HepG2 (cell line): Measurements from ENCODE around the gene TADA1. TPM values are rescaled to one million over a fixed set of nuclear protein-coding genes. Genes with fewer than 3 reads are reported as not detected.
"Not testable (repeated sequence)": the region's sequence is repeated elsewhere in the genome, so short reads cannot be mapped to it uniquely, and the experiment has no call there.

ENCODE experiments used
- ATAC-seq: fragments of 200-7000 bp; cut with Tn5 transposase; 3 replicates; pipeline ENCODE4 v1.9.1; 2020; ENCODE audit warnings: mild to moderate bottlenecking, moderate library complexity
- BruUV-seq: library from RNA; stranded (reverse); fragments of 400-500 nt; replicated peaks from 2 replicates; lab custom pipeline; 2021; lab: Mats Ljungman, UMichigan
- CTCF ChIA-PET: fragments of 300-600 bp; formaldehyde crosslinking; extraction: SDS; loops from one replicate; lab custom pipeline; 2021; ENCODE audit warnings: low total read pairs, inconsistent platforms, low intra/inter-chr PET ratio; lab: Yijun Ruan, JAX
- POLR2A ChIA-PET: fragments of 350-600 bp; sonication (Branson Sonifier 250); formaldehyde crosslinking; loops from one replicate; lab custom pipeline; 2020; ENCODE audit warnings: antibody characterized with exemption, inconsistent platforms; lab: Yijun Ruan, JAX
- DNase-seq: peaks from one replicate; pipeline ENCODE4 v3.0.0-alpha.2; 2015; ENCODE audit warnings: low spot score
- FAIRE-seq: peaks from 3 replicates; lab custom pipeline; 2011; peaks lifted over from hg19 to GRCh38; lab: Jason Lieb, UNC
- H2AFZ ChIP-seq: one replicate; pipeline ENCODE4 v1.6.1; 2011; ENCODE audit warnings: low read length, inconsistent platforms
- H3K27ac ChIP-seq: fragments of 300-600 bp; 3 replicates; pipeline ENCODE4 v1.8.0; 2011; ENCODE audit warnings: mixed run types, mild to moderate bottlenecking, mixed read lengths, low read length, inconsistent platforms; ENCODE audit not compliant: insufficient read depth; ENCODE audit errors: extremely low read length
- H3K27me3 ChIP-seq, 2 experiments: fragments of 200-600 bp in 1 of 2; 2 replicates in 1 of 2; 3 replicates in 1 of 2; pipeline versions ENCODE4 v1.6.0 to v1.8.0; 2011; ENCODE audit warnings: low read length in 2 of 2, mild to moderate bottlenecking in 2 of 2, moderate library complexity in 2 of 2, inconsistent platforms in 1 of 2; ENCODE audit not compliant: insufficient read depth in 2 of 2, control insufficient read depth in 1 of 2
- H3K36me3 ChIP-seq, 2 experiments: fragments of 200-600 bp in 1 of 2; replicated peaks in 1 of 2; 2 replicates in 1 of 2; 3 replicates in 1 of 2; pipeline versions ENCODE4 v1.5.1 to v1.8.0; 2011; ENCODE audit warnings: low read length in 2 of 2, inconsistent platforms in 1 of 2; ENCODE audit not compliant: insufficient read depth in 2 of 2, control insufficient read depth in 1 of 2
- H3K4me1 ChIP-seq: 2 replicates; pipeline ENCODE4 v1.5.1; 2012; ENCODE audit warnings: low read length, inconsistent platforms; ENCODE audit not compliant: insufficient read depth
- H3K4me2 ChIP-seq: 2 replicates; pipeline ENCODE4 v1.6.0; 2011; ENCODE audit warnings: low read depth, low read length, inconsistent platforms
- H3K4me3 ChIP-seq, 3 experiments: fragments of 200-600 bp in 1 of 3; sonication (generic), shearing (Covaris generic) in 1 of 3; replicated peaks in 1 of 3; 2 replicates each; pipeline ENCODE4 v1.5.1; 2011 to 2016; ENCODE audit warnings: low read length in 3 of 3, inconsistent platforms in 2 of 3, low read depth in 2 of 3, mild to moderate bottlenecking in 2 of 3, control low read depth in 1 of 3, mixed read lengths in 1 of 3; ENCODE audit not compliant: insufficient read depth in 1 of 3
- H3K79me2 ChIP-seq: one replicate; pipeline ENCODE4 v1.6.1; 2011; ENCODE audit warnings: low read length, inconsistent platforms; ENCODE audit not compliant: insufficient read depth
- H3K9ac ChIP-seq: 2 replicates; pipeline ENCODE4 v1.6.0; 2011; ENCODE audit warnings: mild to moderate bottlenecking, low read depth, low read length, inconsistent platforms; ENCODE audit not compliant: insufficient read depth
- H3K9me3 ChIP-seq: 2 replicates; pipeline ENCODE4 v1.5.1; 2012; ENCODE audit warnings: mild to moderate bottlenecking, low read length
- H4K20me1 ChIP-seq: 2 replicates; pipeline ENCODE4 v1.6.0; 2011; ENCODE audit warnings: inconsistent platforms, mild to moderate bottlenecking, low read length, moderate library complexity; ENCODE audit not compliant: insufficient read depth
- CEBPG ChIP-seq: IDR thresholded peaks from 2 replicates; pipeline ENCODE4 v1.6.1; 2016
- KDM5A ChIP-seq: fragments of 200-600 bp; sonication (generic); IDR thresholded peaks from 2 replicates; pipeline ENCODE4 v1.7.0; 2018; ENCODE audit warnings: antibody characterized with exemption, mild to moderate bottlenecking, low read length, borderline replicate concordance
- ZNF350 ChIP-seq: sonication (generic); formaldehyde crosslinking; IDR thresholded peaks from 2 replicates; pipeline ENCODE4 v1.4.0; 2020; ENCODE audit warnings: mild to moderate bottlenecking, low read depth, missing genetic modification reagents, borderline replicate concordance
- WGBS: methylation state at CpG from one replicate; pipeline ENCODE4 v1.1.6; 2017; ENCODE audit warnings: low lambda C conversion rate; 5-methylcytosine and 5-hydroxymethylcytosine counted together
- in situ Hi-C: cut with HindIII; loops from 2 replicates; pipeline ENCODE4 v1.10.0; 2017; ENCODE audit warnings: low pct_unique_long_range_greater_than_20kb; ENCODE audit not compliant: extremely low pct_ligation_motif_present
- intact Hi-C: fragments of 100-400 bp; cut with micrococcal nuclease; formaldehyde crosslinking; loops from one replicate; pipeline ENCODE4 v1.10.0; 2022; ENCODE audit not compliant: unreplicated experiment
- polyA plus RNA-seq, 8 experiments: library from polyadenylated mRNA; depleted of rRNA in 3 of 8; stranded (reverse) in 7 of 8; unstranded in 1 of 8; fragments of >200 nt; fragmentation: Illumina TruSeq in 4 of 8; extraction: Trizol in 4 of 8; gene quantifications; 2 replicates each; pipeline versions ENCODE4 v1.2.1 to v1.2.3, GENCODE V29; 2011 to 2016; ENCODE audit warnings: low read depth in 4 of 8, missing spikeins in 1 of 8, mixed read lengths in 1 of 8; ENCODE audit not compliant: insufficient read depth in 1 of 8
- total RNA-seq, 5 experiments: library from RNA; depleted of rRNA; stranded (reverse); fragments of >200 nt; fragmentation: Illumina TruSeq; extraction: Trizol; gene quantifications; 2 replicates each; pipeline ENCODE4 v1.2.3, GENCODE V29; 2016; ENCODE audit warnings: low read depth in 1 of 5

TADA1 gene
- total and polyA plus RNA-seq, 2 of the 13 experiments (the other 11 are each of a cell fraction or from before 2014, with no cell fraction given) = 28.3 to 29.1 TPM

DNA sequence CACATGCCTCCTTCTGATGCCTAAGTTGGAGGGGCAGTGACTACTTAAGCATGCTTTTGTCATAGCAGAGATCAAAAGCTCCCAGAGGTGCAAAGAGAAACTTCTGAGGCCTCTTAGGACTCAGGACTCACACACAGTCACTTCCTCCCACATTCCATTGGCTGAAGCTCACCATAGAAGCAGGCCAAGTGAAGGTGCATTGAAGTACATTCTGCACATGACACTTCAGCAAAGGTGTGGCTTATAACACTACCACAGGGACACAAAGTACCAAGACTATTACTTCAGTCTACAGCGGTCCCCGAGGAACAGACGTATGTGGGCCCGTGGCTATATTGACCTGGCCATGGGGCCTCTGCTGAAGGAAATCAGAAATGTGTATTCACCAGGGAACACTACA is 39.3 kb downstream of the TADA1 start:
- Histone ChIP-seq H3K4me2 (no peak overlapping the region), H3K9me3 (no peaks in the 10 kb centered on the region), H4K20me1 (no peaks in the 10 kb centered on the region), H3K4me1 (peaks cover 29% of the 10 kb centered on the region), H3K9ac (no peak overlapping the region), H3K79me2 (peaks cover 14% of the 10 kb centered on the region), H3K27me3 (peaks cover 0 to 22% of the 10 kb centered on the region in 2 experiments; a peak in 4 of 5 replicates), H2AFZ (no peak overlapping the region), H3K27ac (no peak overlapping the region), H3K36me3 (peaks cover 2 to 11% of the 10 kb centered on the region in 2 experiments; a peak in 3 of 5 replicates), H3K4me3 (no peak overlapping the region)
- no peak for TF ChIP-seq CEBPG (CRISPR knock-in tag)
- TF ChIP-seq ZNF350 = no peak
- TF ChIP-seq KDM5A = no peak
- DNase-seq = no peak
- no TSS peak for BruUV-seq
- in situ Hi-C loops (no loop called here), intact Hi-C loops (no loop called here)
- POLR2A ChIA-PET = no interaction called here
- 43% methylated on average over 4 of the region's 4 CpGs for WGBS
- no peak for FAIRE-seq
- CTCF ChIA-PET = no interaction called here
- no peak for ATAC-seq

DNA sequence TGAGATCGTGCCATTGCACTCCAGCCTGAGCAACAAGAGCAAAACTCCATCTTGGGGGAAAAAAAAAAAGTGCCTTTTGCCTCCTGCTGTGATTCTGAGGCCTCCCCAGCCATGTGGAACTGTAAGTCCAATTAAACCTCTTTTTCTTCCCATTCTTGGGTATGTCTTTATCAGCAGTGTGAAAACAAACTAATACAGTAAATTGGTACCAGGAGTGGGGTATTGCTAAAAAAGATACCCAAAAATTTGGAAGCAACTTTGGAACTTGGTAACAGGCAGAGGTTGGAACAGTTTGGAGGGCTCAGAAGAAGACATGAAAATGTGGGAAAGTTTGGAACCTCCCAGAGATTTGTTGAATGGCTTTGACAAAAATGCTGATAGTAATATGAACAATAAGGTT is 46.3 kb downstream of the TADA1 start:
- in situ Hi-C loops, intact Hi-C loops, H3K27ac ChIP-seq, DNase-seq, H3K9ac ChIP-seq, H3K4me2 ChIP-seq, H3K4me3 ChIP-seq, H3K79me2 ChIP-seq, FAIRE-seq, CTCF ChIA-PET, H4K20me1 ChIP-seq, ATAC-seq, H3K9me3 ChIP-seq, H3K36me3 ChIP-seq, BruUV-seq, H3K4me1 ChIP-seq, H2AFZ ChIP-seq, POLR2A ChIA-PET: not testable (repeated sequence)
- H3K27me3 ChIP-seq = peaks cover 0 to 22% of the 10 kb centered on the region in 2 experiments; a peak in 3 of 5 replicates
- WGBS = 0% methylated on average over 1 of the region's 1 CpG
